Breast epithelium (tissue), 4 donors: ENCODE results near the gene DSG3. TPM values are rescaled to one million over a fixed set of nuclear protein-coding genes. Genes with fewer than 3 reads are reported as not detected.

Source experiments
- DNase-seq, 2 donors: peaks; one replicate each; pipeline ENCODE4 v3.0.0-alpha.2; 2019; ENCODE audit warnings: low spot score in 2 of 2
- H3K27ac ChIP-seq, 2 donors: fragments of 200-600 bp; sonication (generic) in 1 of 2; one replicate each; pipeline ENCODE4 v1.5.1; 2016 to 2019; ENCODE audit warnings: mild to moderate bottlenecking in 1 of 2
- H3K27me3 ChIP-seq, 2 donors: fragments of 200-600 bp; sonication (generic) in 1 of 2; one replicate each; pipeline versions ENCODE4 v1.5.1 to v1.6.0; 2017 to 2019; ENCODE audit warnings: control low read depth in 1 of 2, mild to moderate bottlenecking in 1 of 2
- H3K36me3 ChIP-seq: fragments of 200-600 bp; one replicate; pipeline ENCODE4 v1.5.1; 2019
- H3K4me1 ChIP-seq, 2 donors: fragments of 200-600 bp; sonication (generic); one replicate each; pipeline ENCODE4 v1.5.1; 2016 to 2019; ENCODE audit warnings: control low read depth in 1 of 2
- H3K4me3 ChIP-seq, 3 donors: fragments of 200-600 bp; sonication (generic); 1 replicate in 2 of 3; 2 replicates in 1 of 3; pipeline ENCODE4 v1.5.1; 2016 to 2019; ENCODE audit warnings: mild to moderate bottlenecking in 3 of 3, moderate library complexity in 2 of 3
- H3K9me3 ChIP-seq, 2 donors: fragments of 200-600 bp; sonication (generic) in 1 of 2; one replicate each; pipeline ENCODE4 v1.5.1; 2016 to 2019; ENCODE audit warnings: control low read depth in 1 of 2
- POLR2A ChIP-seq: fragments of 450-650 bp; IDR thresholded peaks from one replicate; pipeline ENCODE4 v1.6.1; 2016; ENCODE audit warnings: antibody characterized with exemption, mild to moderate bottlenecking, moderate library complexity
- POLR2AphosphoS5 ChIP-seq, 3 donors: sonication (generic); formaldehyde crosslinking; IDR thresholded peaks; one replicate each; pipeline ENCODE4 v1.6.1; 2017; ENCODE audit warnings: antibody characterized with exemption in 3 of 3
- intact Hi-C: fragments of 100-400 bp; cut with DNase I; formaldehyde crosslinking; loops from one replicate; pipeline ENCODE4 v1.15.1; 2023; ENCODE audit warnings: low total_unique reads
- total RNA-seq, 3 donors: library from RNA; depleted of rRNA; stranded (reverse); fragments of >200 nt; gene quantifications; one replicate each; pipeline ENCODE4 v1.1.0, GENCODE V29; 2016
- TF ChIP-seq, protein P1 (sequence below), 3 donors: fragments of 450-650 bp; IDR thresholded peaks; one replicate each; pipeline ENCODE4 v1.5.1; 2016 to 2017; ENCODE audit warnings: antibody characterized with exemption in 3 of 3, mild to moderate bottlenecking in 3 of 3, moderate library complexity in 3 of 3

DSG3 gene
- total RNA-seq, 3 donors from 2014 or later: 21.0 to 40.1 TPM; not detected in 1

DNA sequence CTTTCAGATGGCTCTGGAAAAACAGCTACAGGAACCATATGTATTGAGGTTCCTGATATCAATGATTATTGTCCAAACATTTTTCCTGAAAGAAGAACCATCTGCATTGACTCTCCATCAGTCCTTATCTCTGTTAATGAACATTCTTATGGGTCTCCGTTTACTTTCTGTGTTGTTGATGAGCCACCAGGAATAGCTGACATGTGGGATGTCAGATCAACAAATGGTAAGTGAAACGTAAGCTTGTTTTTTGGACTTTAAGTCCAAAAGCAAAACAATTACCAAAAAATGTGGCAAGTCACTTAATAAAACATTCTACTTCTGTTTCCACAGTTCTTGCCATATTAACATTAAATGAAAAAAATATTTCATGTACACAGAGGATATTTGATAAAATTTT lies 44.1 kb upstream of the DSG3 start:
- DNase-seq: no peak
- TF ChIP-seq, protein P1, sequence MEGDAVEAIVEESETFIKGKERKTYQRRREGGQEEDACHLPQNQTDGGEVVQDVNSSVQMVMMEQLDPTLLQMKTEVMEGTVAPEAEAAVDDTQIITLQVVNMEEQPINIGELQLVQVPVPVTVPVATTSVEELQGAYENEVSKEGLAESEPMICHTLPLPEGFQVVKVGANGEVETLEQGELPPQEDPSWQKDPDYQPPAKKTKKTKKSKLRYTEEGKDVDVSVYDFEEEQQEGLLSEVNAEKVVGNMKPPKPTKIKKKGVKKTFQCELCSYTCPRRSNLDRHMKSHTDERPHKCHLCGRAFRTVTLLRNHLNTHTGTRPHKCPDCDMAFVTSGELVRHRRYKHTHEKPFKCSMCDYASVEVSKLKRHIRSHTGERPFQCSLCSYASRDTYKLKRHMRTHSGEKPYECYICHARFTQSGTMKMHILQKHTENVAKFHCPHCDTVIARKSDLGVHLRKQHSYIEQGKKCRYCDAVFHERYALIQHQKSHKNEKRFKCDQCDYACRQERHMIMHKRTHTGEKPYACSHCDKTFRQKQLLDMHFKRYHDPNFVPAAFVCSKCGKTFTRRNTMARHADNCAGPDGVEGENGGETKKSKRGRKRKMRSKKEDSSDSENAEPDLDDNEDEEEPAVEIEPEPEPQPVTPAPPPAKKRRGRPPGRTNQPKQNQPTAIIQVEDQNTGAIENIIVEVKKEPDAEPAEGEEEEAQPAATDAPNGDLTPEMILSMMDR (IDR thresholded peaks at IDR 0.05): no peak
- no peak for TF ChIP-seq POLR2A
- no peak for TF ChIP-seq POLR2AphosphoS5 (IDR thresholded peaks at IDR 0.05)
- intact Hi-C loops: no loop called here
- Histone ChIP-seq H3K27me3 (no peaks in the 10 kb centered on the region), H3K36me3 (no peaks in the 10 kb centered on the region), H3K27ac (no peak overlapping the region), H3K9me3 (no peaks in the 10 kb centered on the region), H3K4me1 (no peaks in the 10 kb centered on the region), H3K4me3 (no peak overlapping the region)

DNA sequence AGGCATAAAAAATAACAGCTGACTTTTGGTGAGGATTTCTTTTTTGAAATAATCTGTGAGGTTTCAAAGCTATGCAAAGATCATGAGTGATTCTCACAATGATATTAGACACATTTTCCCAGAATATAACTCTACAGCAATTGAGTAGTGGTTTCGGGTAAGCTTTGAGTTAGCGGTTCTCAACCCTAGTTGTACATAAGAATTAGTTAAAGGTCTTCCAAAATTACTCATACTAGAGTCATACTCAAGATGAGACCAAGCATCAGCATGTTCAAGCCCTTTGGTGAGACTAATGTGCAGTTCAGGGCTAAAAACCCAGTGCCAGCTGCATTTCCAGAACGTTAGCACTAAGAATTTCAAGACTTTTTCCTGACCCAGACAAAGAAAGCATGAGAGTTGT lies 39.9 kb upstream of the DSG3 start:
- H3K4me3 ChIP-seq: no peak overlapping the region
- intact Hi-C loops: no loop called here
- no peak for TF ChIP-seq POLR2A
- no peak for TF ChIP-seq POLR2AphosphoS5 (IDR thresholded peaks at IDR 0.05)
- TF ChIP-seq, protein P1 (IDR thresholded peaks at IDR 0.05): no peak

DNA sequence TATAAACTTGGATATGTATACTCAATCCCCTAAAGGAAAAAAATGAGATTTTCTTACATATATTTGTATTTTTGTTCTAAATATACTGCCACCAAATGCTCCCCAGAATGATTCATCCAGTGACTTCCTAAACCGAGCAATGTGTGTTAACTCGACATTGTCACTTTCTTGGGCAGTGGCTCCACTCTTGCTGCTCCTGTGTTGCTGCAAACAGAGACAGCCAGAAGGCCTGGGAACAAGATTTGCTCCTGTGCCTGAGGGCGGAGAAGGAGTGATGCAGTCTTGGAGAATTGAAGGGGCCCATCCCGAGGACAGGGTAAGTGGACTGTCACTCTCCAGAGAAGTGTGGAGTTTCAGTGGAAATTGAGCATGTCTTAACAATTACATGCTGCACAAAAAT lies 38.3 kb upstream of the DSG3 start:
- no peak overlapping the region for H3K27ac ChIP-seq
- DNase-seq: no peak
- no peaks in the 10 kb centered on the region for H3K27me3 ChIP-seq
- intact Hi-C loops: no loop called here
- no peaks in the 10 kb centered on the region for H3K4me1 ChIP-seq
- no peaks in the 10 kb centered on the region for H3K36me3 ChIP-seq
- no peak overlapping the region for H3K4me3 ChIP-seq
- TF ChIP-seq POLR2AphosphoS5 (IDR thresholded peaks at IDR 0.05) (no peak), POLR2A (no peak)
- TF ChIP-seq, protein P1 (IDR thresholded peaks at IDR 0.05): no peak
- H3K9me3 ChIP-seq: no peaks in the 10 kb centered on the region

More for the DNA sequence above, 39.9 kb upstream of the DSG3 start:
- H3K27me3 ChIP-seq: no peaks in the 10 kb centered on the region
- DNase-seq: no peak
- H3K36me3 ChIP-seq: no peaks in the 10 kb centered on the region
- no peaks in the 10 kb centered on the region for H3K9me3 ChIP-seq
- no peaks in the 10 kb centered on the region for H3K4me1 ChIP-seq
- no peak overlapping the region for H3K27ac ChIP-seq

DNA sequence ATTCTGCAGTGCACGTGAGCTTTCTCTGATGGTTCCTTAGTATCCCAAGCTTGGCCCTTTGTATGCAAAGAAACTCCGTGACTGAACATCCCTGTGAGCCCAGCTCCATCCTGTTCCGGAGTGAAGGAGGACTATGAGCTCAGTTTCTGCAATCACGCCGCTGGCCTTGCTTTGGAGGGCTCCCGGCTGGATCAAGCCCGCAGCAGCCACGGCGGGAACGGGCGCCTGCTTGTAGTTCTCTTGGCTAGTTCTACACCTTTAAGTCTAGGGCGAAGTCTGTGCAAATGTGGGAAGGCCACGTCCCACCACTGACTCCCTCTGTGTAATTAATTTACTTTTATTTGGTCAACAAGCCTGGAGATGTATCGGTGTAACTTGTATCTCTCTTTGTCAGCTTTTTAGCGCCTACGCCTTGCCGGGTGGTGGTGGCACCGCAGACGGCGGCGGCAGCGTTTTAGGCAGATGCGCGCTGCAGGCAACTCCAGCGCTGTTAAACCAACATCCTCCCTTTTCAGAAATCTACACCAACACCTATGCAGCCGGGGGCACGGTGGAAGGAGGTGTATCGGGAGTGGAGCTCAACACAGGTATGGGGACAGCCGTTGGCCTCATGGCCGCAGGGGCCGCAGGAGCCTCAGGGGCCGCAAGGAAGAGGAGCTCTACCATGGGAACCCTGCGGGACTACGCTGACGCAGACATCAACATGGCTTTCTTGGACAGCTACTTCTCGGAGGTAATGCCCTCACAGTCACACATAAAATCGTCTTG lies 36.6 kb upstream of the DSG3 start:
- no peaks in the 10 kb centered on the region for H3K36me3 ChIP-seq
- intact Hi-C loops: no loop called here

DNA sequence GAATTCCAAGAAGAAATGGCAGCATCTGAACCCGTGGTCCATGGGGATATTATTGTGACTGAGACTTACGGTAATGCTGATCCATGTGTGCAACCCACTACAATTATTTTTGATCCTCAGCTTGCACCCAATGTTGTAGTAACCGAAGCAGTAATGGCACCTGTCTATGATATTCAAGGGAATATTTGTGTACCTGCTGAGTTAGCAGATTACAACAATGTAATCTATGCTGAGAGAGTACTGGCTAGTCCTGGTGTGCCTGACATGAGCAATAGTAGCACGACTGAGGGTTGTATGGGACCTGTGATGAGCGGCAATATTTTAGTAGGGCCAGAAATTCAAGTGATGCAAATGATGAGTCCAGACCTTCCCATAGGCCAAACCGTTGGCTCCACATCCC lies 34.4 kb upstream of the DSG3 start:
- no peak overlapping the region for H3K27ac ChIP-seq
- DNase-seq: no peak
- TF ChIP-seq POLR2AphosphoS5 (IDR thresholded peaks at IDR 0.05) (no peak), POLR2A (no peak)
- TF ChIP-seq, protein P1 (IDR thresholded peaks at IDR 0.05): no peak
- intact Hi-C loops: no loop called here
- no peaks in the 10 kb centered on the region for H3K4me1 ChIP-seq
- no peaks in the 10 kb centered on the region for H3K9me3 ChIP-seq
- no peaks in the 10 kb centered on the region for H3K27me3 ChIP-seq
- H3K36me3 ChIP-seq: no peaks in the 10 kb centered on the region
- no peak overlapping the region for H3K4me3 ChIP-seq

More for the DNA sequence above, 36.6 kb upstream of the DSG3 start:
- DNase-seq: no peak
- Histone ChIP-seq H3K4me3 (no peak overlapping the region), H3K27me3 (no peaks in the 10 kb centered on the region), H3K27ac (no peak overlapping the region), H3K9me3 (no peaks in the 10 kb centered on the region), H3K4me1 (no peaks in the 10 kb centered on the region)
- TF ChIP-seq POLR2AphosphoS5 (IDR thresholded peaks at IDR 0.05): no peak
- no peak for TF ChIP-seq POLR2A
- TF ChIP-seq, protein P1 (IDR thresholded peaks at IDR 0.05): no peak
